ENCODE measurements around the gene SOX6.

GRCh38 chr11:16318320-16318719 lies 38.0 kb downstream of the SOX6 start:
- TF ChIP-seq CTCF (IDR thresholded peaks at IDR 0.05) (no peak), POLR2A (IDR thresholded peaks at IDR 0.05) (no peak)
